Dermis microvascular lymphatic vessel endothelial cell (primary cell): ENCODE data around the gene TGM6. TPM values are rescaled to one million over a fixed set of nuclear protein-coding genes. Genes with fewer than 3 reads are reported as not detected.

Source experiments
- total RNA-seq: library from RNA; depleted of rRNA; stranded (reverse); fragments of >200 nt; gene quantifications from 2 replicates; pipeline ENCODE4 v1.2.1, GENCODE V29; 2014

Gene TGM6
- total RNA-seq, 1 donor from 2014 or later: not detected

Other genes with a start within 250 kb of the TGM6 start
- not detected in 2 replicates for gene TGM3, start 84.9 kb upstream of the TGM6 start, total RNA-seq
- 244 and 305 TPM in 2 replicates for gene SNRPB, start 89.9 kb downstream of the TGM6 start, total RNA-seq
- gene ZNF343, start 128.0 kb downstream of the TGM6 start, total RNA-seq: 6.5 and 7.2 TPM in 2 replicates
- not detected in 2 replicates for gene TMC2, start 155.7 kb downstream of the TGM6 start, total RNA-seq